ENCODE measurements around the gene KCNIP1. TPM values are rescaled to one million over a fixed set of nuclear protein-coding genes. Genes with fewer than 3 reads are reported as not detected.

The KCNIP1 gene
- total RNA-seq, 4 donors from 2014 or later, result 0.34 TPM; not detected in 3

DNA sequence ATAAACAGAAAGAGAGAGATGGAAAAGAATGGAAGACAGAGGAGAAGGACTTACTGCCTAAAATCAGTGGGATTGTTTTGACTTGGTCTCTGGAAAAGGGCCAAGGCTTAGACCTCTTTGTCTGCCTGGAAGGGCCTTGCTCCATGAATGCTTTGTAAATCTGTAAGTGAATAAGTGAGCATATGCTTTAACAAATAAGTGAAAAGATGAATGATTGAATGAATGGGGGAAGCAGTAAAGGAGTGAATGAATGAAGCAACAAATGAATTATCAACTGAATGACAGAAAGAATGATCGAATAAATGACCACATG, 5.5 kb downstream of the KCNIP1 start:
- H3K4me1 ChIP-seq, result peaks cover 1% of the 10 kb centered on the region
- WGBS, result 94% methylated on average over 1 of the region's 1 CpG

DNA sequence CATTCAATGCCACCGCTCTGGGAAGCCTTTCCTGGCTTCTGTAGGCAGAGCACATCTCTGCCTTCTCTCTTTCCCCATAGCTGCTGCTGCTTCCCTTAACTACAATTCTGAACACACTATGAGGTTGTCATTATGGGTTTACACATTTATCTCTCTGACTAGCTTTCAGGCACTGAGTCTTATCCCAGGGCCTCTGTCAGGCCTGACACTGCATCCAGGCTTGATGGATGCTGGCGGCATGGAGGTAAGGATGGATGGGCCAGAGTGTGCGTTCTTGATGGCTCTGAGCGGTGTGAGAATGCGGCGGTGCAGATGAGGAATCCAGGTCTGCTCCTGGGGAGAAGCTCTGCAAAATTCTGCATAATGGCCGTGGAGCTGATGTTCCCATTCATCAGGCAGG, 6.3 kb downstream of the KCNIP1 start:
- H3K27me3 ChIP-seq, result peaks cover 4% of the 10 kb centered on the region
- no peak for DNase-seq (ENCODE audit: low spot score in 2 of 2)
- H3K4me1 ChIP-seq, result no peaks in the 10 kb centered on the region
- H3K27ac ChIP-seq, result no peak overlapping the region
- H3K4me3 ChIP-seq, result no peak overlapping the region
- TF ChIP-seq, protein P1, sequence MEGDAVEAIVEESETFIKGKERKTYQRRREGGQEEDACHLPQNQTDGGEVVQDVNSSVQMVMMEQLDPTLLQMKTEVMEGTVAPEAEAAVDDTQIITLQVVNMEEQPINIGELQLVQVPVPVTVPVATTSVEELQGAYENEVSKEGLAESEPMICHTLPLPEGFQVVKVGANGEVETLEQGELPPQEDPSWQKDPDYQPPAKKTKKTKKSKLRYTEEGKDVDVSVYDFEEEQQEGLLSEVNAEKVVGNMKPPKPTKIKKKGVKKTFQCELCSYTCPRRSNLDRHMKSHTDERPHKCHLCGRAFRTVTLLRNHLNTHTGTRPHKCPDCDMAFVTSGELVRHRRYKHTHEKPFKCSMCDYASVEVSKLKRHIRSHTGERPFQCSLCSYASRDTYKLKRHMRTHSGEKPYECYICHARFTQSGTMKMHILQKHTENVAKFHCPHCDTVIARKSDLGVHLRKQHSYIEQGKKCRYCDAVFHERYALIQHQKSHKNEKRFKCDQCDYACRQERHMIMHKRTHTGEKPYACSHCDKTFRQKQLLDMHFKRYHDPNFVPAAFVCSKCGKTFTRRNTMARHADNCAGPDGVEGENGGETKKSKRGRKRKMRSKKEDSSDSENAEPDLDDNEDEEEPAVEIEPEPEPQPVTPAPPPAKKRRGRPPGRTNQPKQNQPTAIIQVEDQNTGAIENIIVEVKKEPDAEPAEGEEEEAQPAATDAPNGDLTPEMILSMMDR (IDR thresholded peaks at IDR 0.05), result no peak
- TF ChIP-seq EP300 (IDR thresholded peaks at IDR 0.05) (no peak), POLR2AphosphoS5 (IDR thresholded peaks at IDR 0.05) (no peak), POLR2A (IDR thresholded peaks at IDR 0.05) (no peak)
- no peaks in the 10 kb centered on the region for H3K36me3 ChIP-seq
- H3K9me3 ChIP-seq, result no peaks in the 10 kb centered on the region
- 93% methylated on average over 7 of the region's 7 CpGs for WGBS

More for the DNA sequence above, 5.5 kb downstream of the KCNIP1 start:
- H3K27me3 ChIP-seq, result peaks cover 10% of the 10 kb centered on the region
- H3K36me3 ChIP-seq, result no peaks in the 10 kb centered on the region
- no peak for DNase-seq (ENCODE audit: low spot score in 2 of 2)
- TF ChIP-seq POLR2AphosphoS5 (IDR thresholded peaks at IDR 0.05) (no peak), POLR2A (IDR thresholded peaks at IDR 0.05) (no peak), EP300 (IDR thresholded peaks at IDR 0.05) (no peak)
- TF ChIP-seq, protein P1 (IDR thresholded peaks at IDR 0.05), result no peak
- no peak overlapping the region for H3K4me3 ChIP-seq
- no peak overlapping the region for H3K27ac ChIP-seq
- H3K9me3 ChIP-seq, result no peaks in the 10 kb centered on the region

DNA sequence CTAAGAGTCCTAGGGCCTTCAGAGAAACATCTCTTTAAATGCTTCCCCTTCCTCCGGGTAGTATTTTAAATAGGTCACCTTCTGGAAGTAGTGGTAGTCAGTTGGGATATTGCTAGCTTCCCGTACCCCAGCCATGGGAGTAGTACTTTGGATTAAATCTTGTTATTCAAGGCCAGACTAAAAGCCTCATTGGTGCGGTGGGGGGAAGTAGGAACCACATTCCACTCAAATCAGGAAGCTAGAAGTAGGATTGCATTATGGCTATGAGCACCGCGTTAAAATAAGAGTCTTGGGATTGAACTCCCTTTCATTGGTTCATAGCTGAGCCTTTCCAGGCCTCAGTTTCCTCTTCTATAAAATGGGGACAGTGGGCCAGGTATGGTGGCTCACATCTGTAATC, 6.7 kb downstream of the KCNIP1 start:
- TF ChIP-seq POLR2AphosphoS5 (IDR thresholded peaks at IDR 0.05), result no peak
- no peak for DNase-seq (ENCODE audit: low spot score in 2 of 2)
- Histone ChIP-seq H3K36me3 (no peaks in the 10 kb centered on the region), H3K4me3 (no peak overlapping the region), H3K27ac (no peak overlapping the region), H3K9me3 (no peaks in the 10 kb centered on the region), H3K4me1 (no peaks in the 10 kb centered on the region), H3K27me3 (peaks cover 4% of the 10 kb centered on the region)
- WGBS, result 87% methylated on average over 5 of the region's 5 CpGs

DNA sequence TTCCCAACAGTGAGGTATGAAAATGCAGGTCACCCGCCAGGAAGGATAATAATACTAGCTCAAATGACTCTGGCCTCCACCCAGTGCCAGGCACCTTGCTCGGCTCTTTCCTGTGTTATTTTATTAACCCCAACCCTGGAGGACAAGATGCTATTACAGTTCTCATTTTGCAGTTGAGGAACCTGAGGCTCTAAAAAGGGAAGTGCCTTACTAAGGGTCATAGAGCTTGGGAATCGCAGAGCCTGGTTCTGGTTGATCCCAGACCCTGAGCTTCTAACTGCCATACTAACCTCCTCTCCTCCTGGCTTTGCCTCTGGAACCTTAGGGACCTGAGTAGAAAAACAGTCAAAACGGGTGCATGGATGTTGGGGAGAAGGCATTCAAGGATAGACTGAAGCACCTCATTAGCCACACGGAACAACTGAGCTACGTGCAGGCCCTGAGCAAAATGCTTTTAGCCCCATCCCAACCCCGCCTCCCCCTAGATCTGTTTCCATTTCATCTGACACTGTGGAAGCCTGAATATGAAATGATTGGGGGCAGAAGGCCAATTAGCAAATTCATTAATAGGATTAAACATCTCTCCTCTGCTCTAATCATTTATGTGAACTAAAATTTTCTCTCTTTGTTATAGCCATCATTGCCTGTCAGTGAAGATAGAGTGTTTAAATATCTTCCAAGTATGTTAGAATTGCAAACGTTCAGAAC, 7.9 kb downstream of the KCNIP1 start:
- 87% methylated on average over 8 of the region's 8 CpGs for WGBS
- Histone ChIP-seq H3K27me3 (peaks cover under 1% of the 10 kb centered on the region), H3K4me3 (no peak overlapping the region), H3K27ac (no peak overlapping the region), H3K9me3 (no peaks in the 10 kb centered on the region), H3K36me3 (no peaks in the 10 kb centered on the region), H3K4me1 (no peaks in the 10 kb centered on the region)
- no peak for DNase-seq (ENCODE audit: low spot score in 2 of 2)
- TF ChIP-seq POLR2A (IDR thresholded peaks at IDR 0.05), result no peak

DNA sequence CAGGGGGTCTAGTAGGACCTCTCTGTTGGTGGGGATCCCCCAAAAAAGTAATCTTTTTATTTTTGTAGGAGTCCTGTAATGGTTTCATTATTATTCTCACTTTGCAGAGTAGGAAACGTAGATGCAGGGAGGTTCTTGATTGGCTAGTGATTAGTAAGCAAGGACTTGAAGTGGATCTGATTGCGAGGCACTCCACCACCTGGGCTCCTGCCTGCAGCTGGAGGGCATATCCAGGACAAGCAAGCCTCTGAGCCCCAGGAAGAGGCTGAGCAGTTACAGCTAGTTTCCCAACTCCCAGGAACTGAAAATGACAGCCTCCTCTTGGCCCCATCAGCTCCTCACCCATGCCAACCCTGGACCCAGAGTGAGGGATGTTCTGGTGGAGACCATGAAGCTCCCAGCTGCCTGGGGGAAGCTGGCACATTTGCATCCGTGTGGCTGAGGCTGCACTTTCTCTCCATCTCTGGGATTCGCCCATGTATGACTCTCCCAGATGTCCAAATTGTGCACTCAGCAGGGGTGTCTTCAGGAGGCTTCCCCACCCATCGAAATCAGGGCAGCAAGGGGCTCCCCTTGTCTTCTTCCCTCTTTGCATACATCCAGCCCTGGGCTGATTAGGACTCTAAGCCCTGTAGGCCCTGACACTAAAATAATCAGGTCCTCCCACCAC, 10.2 kb downstream of the KCNIP1 start:
- Histone ChIP-seq H3K4me3 (no peak overlapping the region), H3K4me1 (no peaks in the 10 kb centered on the region), H3K36me3 (no peaks in the 10 kb centered on the region), H3K9me3 (no peaks in the 10 kb centered on the region), H3K27me3 (peaks cover 3% of the 10 kb centered on the region), H3K27ac (no peak overlapping the region)
- TF ChIP-seq EP300 (IDR thresholded peaks at IDR 0.05) (no peak), POLR2A (IDR thresholded peaks at IDR 0.05) (no peak)
- TF ChIP-seq, protein P1 (IDR thresholded peaks at IDR 0.05), result no peak
- DNase-seq (ENCODE audit: low spot score in 2 of 2), result no peak
- 77% methylated on average over 5 of the region's 5 CpGs for WGBS

DNA sequence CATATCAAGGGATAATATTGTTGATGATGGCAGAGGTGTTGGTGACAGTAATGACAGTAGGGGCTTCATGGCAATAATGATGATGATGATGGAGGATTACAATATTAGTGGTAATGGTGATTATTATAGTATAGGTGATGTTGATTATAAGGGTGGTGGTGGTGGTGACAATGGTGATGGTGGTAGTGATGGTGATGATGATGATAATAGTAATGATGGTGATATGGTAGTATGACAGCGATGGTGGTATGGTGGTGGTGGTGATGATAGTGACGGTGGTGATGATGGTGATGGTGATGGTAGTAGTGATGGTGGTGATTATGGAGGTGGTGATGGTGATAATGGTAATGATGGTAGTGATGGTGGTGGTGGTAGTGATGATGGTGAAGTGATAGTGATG, 13.6 kb downstream of the KCNIP1 start:
- peaks cover 3% of the 10 kb centered on the region for H3K4me1 ChIP-seq
- H3K36me3 ChIP-seq, result no peaks in the 10 kb centered on the region
- H3K9me3 ChIP-seq, result no peaks in the 10 kb centered on the region
- 96% methylated on average over 2 of the region's 2 CpGs for WGBS
- peaks cover 3% of the 10 kb centered on the region for H3K27me3 ChIP-seq
- no peak for DNase-seq (ENCODE audit: low spot score in 2 of 2)
- no peak overlapping the region for H3K4me3 ChIP-seq
- H3K27ac ChIP-seq, result no peak overlapping the region
- TF ChIP-seq POLR2A (IDR thresholded peaks at IDR 0.05) (no peak), EP300 (IDR thresholded peaks at IDR 0.05) (no peak), POLR2AphosphoS5 (IDR thresholded peaks at IDR 0.05) (no peak)
- TF ChIP-seq, protein P1 (IDR thresholded peaks at IDR 0.05), result no peak
